GM19043 (cell line): ENCODE measurements around the gene FSIP1.

Experiments
- ATAC-seq: cut with Tn5 transposase; IDR thresholded peaks from one replicate; pipeline ENCODE4 v1.9.1; 2021; ENCODE audit warnings: low read depth; ENCODE audit not compliant: unreplicated experiment

Gene FSIP1

GRCh38 chr15:39767921-39768320, 14.7 kb downstream of the FSIP1 start:
- ATAC-seq = no peak

GRCh38 chr15:39761006-39761405, 21.6 kb downstream of the FSIP1 start:
- ATAC-seq = no peak

GRCh38 chr15:39756806-39757522, 25.7 kb downstream of the FSIP1 start:
- ATAC-seq = no peak

- no peak for ATAC-seq
These were observed 29.6 kb downstream of the FSIP1 start for GRCh38 chr15:39752991-39753390.

GRCh38 chr15:39752246-39752645, 30.4 kb downstream of the FSIP1 start:
- no peak for ATAC-seq

- ATAC-seq = no peak
These were observed 34.4 kb downstream of the FSIP1 start for GRCh38 chr15:39748276-39748675.

GRCh38 chr15:39747326-39747725, 35.3 kb downstream of the FSIP1 start:
- ATAC-seq = no peak

- no peak for ATAC-seq
These were observed 35.8 kb downstream of the FSIP1 start for GRCh38 chr15:39746714-39747276.

- ATAC-seq = no peak
These were observed 36.5 kb downstream of the FSIP1 start for GRCh38 chr15:39746176-39746575.

GRCh38 chr15:39745415-39745814, 37.2 kb downstream of the FSIP1 start:
- ATAC-seq = no peak

- ATAC-seq = no peak
These were observed 38.1 kb downstream of the FSIP1 start for GRCh38 chr15:39744334-39745103.

GRCh38 chr15:39743611-39744010, 39.0 kb downstream of the FSIP1 start:
- no peak for ATAC-seq

GRCh38 chr15:39741258-39741657, 41.4 kb downstream of the FSIP1 start:
- no peak for ATAC-seq

- no peak for ATAC-seq
These were observed 43.6 kb downstream of the FSIP1 start for GRCh38 chr15:39738998-39739397.

- ATAC-seq = no peak
These were observed 45.5 kb downstream of the FSIP1 start for GRCh38 chr15:39737196-39737550.

- no peak for ATAC-seq
These were observed 46.0 kb downstream of the FSIP1 start for GRCh38 chr15:39736412-39737195.

- ATAC-seq = no peak
These were observed 47.4 kb downstream of the FSIP1 start for GRCh38 chr15:39735120-39735717.

- no peak for ATAC-seq
These were observed 51.4 kb downstream of the FSIP1 start for GRCh38 chr15:39731266-39731665.

GRCh38 chr15:39730552-39730951, 52.1 kb downstream of the FSIP1 start:
- no peak for ATAC-seq

- ATAC-seq = no peak
These were observed 53.1 kb downstream of the FSIP1 start for GRCh38 chr15:39729500-39729899.

- ATAC-seq = no peak
These were observed 53.8 kb downstream of the FSIP1 start for GRCh38 chr15:39728845-39729244.
